B cell (primary cell): Measurements from ENCODE around the gene PAX3. TPM values are rescaled to one million over a fixed set of nuclear protein-coding genes. Genes with fewer than 3 reads are reported as not detected.

Experiments
- ATAC-seq: fragments of 200-7000 bp; cut with Tn5 transposase; one replicate; pipeline ENCODE4 v1.10.0; 2021; ENCODE audit warnings: low read depth, mild to moderate bottlenecking, moderate number of reproducible peaks, moderate library complexity
- CTCF ChIA-PET: fragments of 350-600 bp; sonication (Branson Sonifier 250); formaldehyde crosslinking; loops from one replicate; lab custom pipeline; 2021; ENCODE audit warnings: antibody characterized with exemption, inconsistent platforms; lab: Charles Lee
- POLR2A ChIA-PET: fragments of 350-600 bp; sonication (Branson Sonifier 250); formaldehyde crosslinking; loops from one replicate; lab custom pipeline; 2021; ENCODE audit warnings: antibody characterized with exemption; lab: Charles Lee
- DNase-seq: peaks from one replicate; pipeline ENCODE4 v3.0.0; 2013
- H2AFZ ChIP-seq: 2 replicates; pipeline ENCODE4 v1.6.1; 2012; ENCODE audit warnings: mild to moderate bottlenecking, low read depth, low read length; ENCODE audit not compliant: insufficient read depth, poor library complexity, severe bottlenecking
- H3K27ac ChIP-seq, 2 donors: 1 replicate in 1 of 2; 2 replicates in 1 of 2; pipeline ENCODE4 v1.5.1; 2012 to 2013; ENCODE audit warnings: low read length in 2 of 2, mild to moderate bottlenecking in 2 of 2, moderate library complexity in 1 of 2
- H3K27me3 ChIP-seq, 4 experiments: fragments of 200-600 bp in 1 of 4; sonication (generic) in 1 of 4; replicated peaks in 1 of 4; 1 replicate in 2 of 4; 2 replicates in 2 of 4; pipeline versions ENCODE4 v1.6.1 to v1.7.0; 2013 to 2016; ENCODE audit warnings: low read length in 3 of 4, mild to moderate bottlenecking in 2 of 4, mixed read lengths in 1 of 4, moderate library complexity in 1 of 4; ENCODE audit not compliant: insufficient read depth in 4 of 4, control insufficient read depth in 3 of 4; ENCODE audit errors: control extremely low read depth in 1 of 4
- H3K36me3 ChIP-seq, 2 experiments: replicated peaks in 1 of 2; 1 replicate in 1 of 2; 2 replicates in 1 of 2; pipeline versions ENCODE4 v1.6.1 to v1.7.1; 2013; ENCODE audit warnings: low read length in 1 of 2; ENCODE audit not compliant: insufficient read depth in 2 of 2, control insufficient read depth in 1 of 2; ENCODE audit errors: control extremely low read depth in 1 of 2, extremely low read depth in 1 of 2
- H3K4me1 ChIP-seq, 2 donors: fragments of 200-600 bp in 1 of 2; sonication (generic) in 1 of 2; 1 replicate in 1 of 2; 2 replicates in 1 of 2; pipeline versions ENCODE4 v1.5.1 to v1.6.1; 2013 to 2017; ENCODE audit warnings: low read length in 2 of 2; ENCODE audit not compliant: control insufficient read depth in 2 of 2, insufficient read depth in 2 of 2
- H3K4me2 ChIP-seq: replicated peaks from 2 replicates; pipeline ENCODE3; 2012; ENCODE audit warnings: mild to moderate bottlenecking, low read depth, low read length; ENCODE audit not compliant: poor library complexity, severe bottlenecking
- H3K4me3 ChIP-seq, 5 experiments: fragments of 200-600 bp in 1 of 5; sonication (generic) in 1 of 5; 1 replicate in 3 of 5; 2 replicates in 2 of 5; pipeline versions ENCODE4 v1.5.1 to v1.7.0; 2011 to 2016; ENCODE audit warnings: low read length in 4 of 5, mild to moderate bottlenecking in 4 of 5, low read depth in 2 of 5, control low read depth in 1 of 5, moderate library complexity in 1 of 5; ENCODE audit not compliant: insufficient read depth in 1 of 5; ENCODE audit errors: control extremely low read depth in 1 of 5, extremely low read depth in 1 of 5
- H3K79me2 ChIP-seq: fragments of 200-600 bp; sonication (generic); one replicate; pipeline ENCODE4 v1.6.0; 2016; ENCODE audit warnings: low read length; ENCODE audit not compliant: control insufficient read depth, insufficient read depth
- H3K9ac ChIP-seq: fragments of 200-600 bp; sonication (generic); 2 replicates; pipeline ENCODE4 v1.6.1; 2017; ENCODE audit warnings: mild to moderate bottlenecking, low read length, moderate library complexity
- H3K9me3 ChIP-seq, 3 donors: one replicate each; pipeline versions ENCODE4 v1.6.1 to v1.7.1; 2013; ENCODE audit warnings: low read length in 2 of 3; ENCODE audit not compliant: control insufficient read depth in 2 of 3, insufficient read depth in 1 of 3; ENCODE audit errors: control extremely low read depth in 1 of 3
- H4K20me1 ChIP-seq: 2 replicates; pipeline ENCODE4 v1.6.0; 2012; ENCODE audit warnings: mild to moderate bottlenecking, low read length; ENCODE audit not compliant: insufficient read depth, control insufficient read depth, poor library complexity, severe bottlenecking
- H3K27ac Mint-ChIP-seq: one replicate; pipeline ENCODE4 v1.8.0; 2021; ENCODE audit warnings: mixed read lengths
- H3K27me3 Mint-ChIP-seq: one replicate; pipeline ENCODE4 v1.8.0; 2021; ENCODE audit warnings: mixed read lengths
- H3K4me1 Mint-ChIP-seq: one replicate; pipeline ENCODE4 v1.8.0; 2021; ENCODE audit warnings: mixed read lengths
- H3K4me3 Mint-ChIP-seq: one replicate; pipeline ENCODE4 v1.8.0; 2021; ENCODE audit warnings: mixed read lengths
- H3K9me3 Mint-ChIP-seq: one replicate; pipeline ENCODE4 v1.8.0; 2022; ENCODE audit warnings: mixed read lengths; ENCODE audit not compliant: insufficient read depth
- CTCF ChIP-seq: fragments of 200-600 bp; IDR thresholded peaks from one replicate; pipeline ENCODE4 v1.8.0; 2022; ENCODE audit warnings: antibody characterized with exemption, mild to moderate bottlenecking
- EZH2 ChIP-seq: IDR thresholded peaks from 2 replicates; pipeline ENCODE4 v1.6.1; 2012; ENCODE audit warnings: borderline replicate concordance, low read depth, mild to moderate bottlenecking, moderate library complexity, low read length; ENCODE audit not compliant: insufficient read depth, poor library complexity, severe bottlenecking
- WGBS: methylation state at CpG from one replicate; pipeline ENCODE4 v1.1.5; 2013; ENCODE audit warnings: missing lambda C conversion rate; ENCODE audit not compliant: insufficient coverage; 5-methylcytosine and 5-hydroxymethylcytosine counted together
- intact Hi-C: fragments of 100-400 bp; cut with micrococcal nuclease; formaldehyde crosslinking; loops from one replicate; pipeline ENCODE4 v1.10.0; 2022
- polyA plus RNA-seq: library from polyadenylated mRNA; depleted of rRNA; stranded (reverse); fragments of >200 nt; gene quantifications from 2 replicates; pipeline ENCODE4 v1.2.3, GENCODE V29; 2012
- total RNA-seq, 2 donors: library from RNA; stranded (reverse); fragments of 120-200 nt in 1 of 2; gene quantifications; 1 replicate in 1 of 2; 2 replicates in 1 of 2; pipeline versions ENCODE4 v1.2.3 to v1.2.4, GENCODE V29; 2013 to 2022

Gene PAX3
- total and polyA plus RNA-seq, 2 donors (not counting 1 experiment from before 2014, with no cell fraction given) = not detected

- H3K79me2 ChIP-seq = no peaks in the 10 kb centered on the region
- ChIA-PET CTCF (no interaction called here), POLR2A (no interaction called here)
- 19% methylated on average over 46 of the region's 48 CpGs for WGBS
- no peak overlapping the region for H3K4me3 ChIP-seq
- intact Hi-C loops = no loop called here
- H2AFZ ChIP-seq = no peak overlapping the region
- H3K9me3 Mint-ChIP-seq = peaks cover 2% of the 10 kb centered on the region
- TF ChIP-seq CTCF (no peak), EZH2 (no peak)
- ATAC-seq (no peak), DNase-seq (peak; percentile 25)
- H3K36me3 ChIP-seq = no peaks in the 10 kb centered on the region
- no peak overlapping the region for H3K27ac Mint-ChIP-seq
- peaks cover 9% of the 10 kb centered on the region for H3K4me1 Mint-ChIP-seq
- peaks cover 2 to 10% of the 10 kb centered on the region in 2 donors for H3K4me1 ChIP-seq
- H3K9ac ChIP-seq = no peak overlapping the region
- H3K9me3 ChIP-seq = peaks cover 2 to 30% (median 9%) of the 10 kb centered on the region in 3 donors
- no peak overlapping the region for H3K4me2 ChIP-seq
- no peak overlapping the region for H3K4me3 Mint-ChIP-seq
- peaks cover 83% of the 10 kb centered on the region for H3K27me3 Mint-ChIP-seq
- no peak overlapping the region for H3K27ac ChIP-seq
- H4K20me1 ChIP-seq = no peaks in the 10 kb centered on the region
- H3K27me3 ChIP-seq = peaks cover 2 to 65% (median 61%) of the 10 kb centered on the region in 4 experiments
Measured at GRCh38 chr2:222311978-222312738, 13.4 kb upstream of the PAX3 start.

GRCh38 chr2:222311319-222311977, 12.7 kb upstream of the PAX3 start:
- peaks cover 8 to 11% of the 10 kb centered on the region in 2 donors for H3K4me1 ChIP-seq
- ChIA-PET CTCF (no interaction called here), POLR2A (no interaction called here)
- H3K36me3 ChIP-seq = no peaks in the 10 kb centered on the region
- no peaks in the 10 kb centered on the region for H3K79me2 ChIP-seq
- H3K9ac ChIP-seq = no peak overlapping the region
- no peaks in the 10 kb centered on the region for H4K20me1 ChIP-seq
- peaks cover 0 to 72% (median 63%) of the 10 kb centered on the region in 4 experiments for H3K27me3 ChIP-seq
- peaks cover 80% of the 10 kb centered on the region for H3K27me3 Mint-ChIP-seq
- H2AFZ ChIP-seq = no peak overlapping the region
- ATAC-seq (no peak), DNase-seq (peak; percentile 18)
- H3K4me3 ChIP-seq = no peak overlapping the region
- H3K4me2 ChIP-seq = no peak overlapping the region
- H3K4me1 Mint-ChIP-seq = peaks cover 12% of the 10 kb centered on the region
- TF ChIP-seq EZH2 = peak; percentile 67
- TF ChIP-seq CTCF = no peak
- no peak overlapping the region for H3K27ac ChIP-seq
- H3K9me3 ChIP-seq = peaks cover 2 to 32% (median 9%) of the 10 kb centered on the region in 3 donors
- intact Hi-C loops = no loop called here
- H3K27ac Mint-ChIP-seq = no peak overlapping the region
- 17% methylated on average over 39 of the region's 42 CpGs for WGBS
- no peak overlapping the region for H3K4me3 Mint-ChIP-seq
- H3K9me3 Mint-ChIP-seq = peaks cover 2% of the 10 kb centered on the region
